H9 (cell line): ENCODE measurements around the gene CXCL13. TPM values are rescaled to one million over a fixed set of nuclear protein-coding genes. Genes with fewer than 3 reads are reported as not detected.
"Not testable (repeated sequence)": the region's sequence is repeated elsewhere in the genome, so short reads cannot be mapped to it uniquely, and the experiment has no call there.

Experiments used
- DNase-seq: peaks from one replicate; pipeline ENCODE4 v3.0.0-alpha.2; 2017
- H2AFZ ChIP-seq: one replicate; pipeline ENCODE4 v1.6.1; 2013; ENCODE audit warnings: mild to moderate bottlenecking, low read length, control low read depth, moderate library complexity
- H2AK5ac ChIP-seq: 2 replicates; pipeline ENCODE4 v1.6.1; 2013; ENCODE audit warnings: low read length, control low read depth, mixed read lengths; ENCODE audit not compliant: insufficient read length
- H2BK120ac ChIP-seq: one replicate; pipeline ENCODE4 v1.6.1; 2013; ENCODE audit warnings: low read depth, mild to moderate bottlenecking, low read length, control low read depth, inconsistent platforms; ENCODE audit not compliant: poor library complexity, severe bottlenecking
- H2BK12ac ChIP-seq: 2 replicates; pipeline ENCODE4 v1.6.1; 2013; ENCODE audit warnings: low read length, control low read depth, mixed read lengths, low read depth; ENCODE audit not compliant: insufficient read length
- H2BK15ac ChIP-seq: 2 replicates; pipeline ENCODE4 v1.6.1; 2013; ENCODE audit warnings: low read depth, low read length, control low read depth
- H2BK20ac ChIP-seq: one replicate; pipeline ENCODE4 v1.6.1; 2013; ENCODE audit warnings: low read depth, mild to moderate bottlenecking, low read length, control low read depth, inconsistent platforms; ENCODE audit not compliant: poor library complexity, severe bottlenecking
- H2BK5ac ChIP-seq: 2 replicates; pipeline ENCODE4 v1.6.1; 2013; ENCODE audit warnings: low read length, control low read depth, mixed read lengths; ENCODE audit not compliant: insufficient read length
- H3K14ac ChIP-seq: 2 replicates; pipeline ENCODE4 v1.6.1; 2013; ENCODE audit warnings: low read length, control low read depth; ENCODE audit not compliant: insufficient read depth
- H3K18ac ChIP-seq: 2 replicates; pipeline ENCODE4 v1.6.1; 2013; ENCODE audit warnings: low read depth, mild to moderate bottlenecking, mixed read lengths, low read length, control low read depth; ENCODE audit not compliant: insufficient read length
- H3K23ac ChIP-seq: 2 replicates; pipeline ENCODE4 v1.6.1; 2013; ENCODE audit warnings: low read length, control low read depth, mixed read lengths, low read depth; ENCODE audit not compliant: insufficient read length
- H3K23me2 ChIP-seq: 2 replicates; pipeline ENCODE4 v1.6.1; 2013; ENCODE audit warnings: low read depth, mild to moderate bottlenecking, mixed read lengths, low read length, control low read depth; ENCODE audit not compliant: insufficient read length, poor library complexity, severe bottlenecking
- H3K27ac ChIP-seq: 2 replicates; pipeline ENCODE4 v1.5.1; 2013; ENCODE audit warnings: low read length, control low read depth, mixed read lengths, low read depth; ENCODE audit not compliant: insufficient read length
- H3K27me3 ChIP-seq: 2 replicates; pipeline ENCODE4 v1.6.1; 2013; ENCODE audit warnings: low read length, control low read depth, inconsistent platforms; ENCODE audit not compliant: insufficient read depth
- H3K4ac ChIP-seq: 2 replicates; pipeline ENCODE4 v1.6.1; 2013; ENCODE audit warnings: low read depth, mild to moderate bottlenecking, control low read depth, inconsistent platforms, low read length, moderate library complexity
- H3K4me1 ChIP-seq: 2 replicates; pipeline ENCODE4 v1.6.1; 2013; ENCODE audit warnings: low read length, control low read depth, inconsistent platforms; ENCODE audit not compliant: insufficient read depth
- H3K4me2 ChIP-seq: 2 replicates; pipeline ENCODE4 v1.6.1; 2013; ENCODE audit warnings: low read length, control low read depth, mixed read lengths; ENCODE audit not compliant: insufficient read length, insufficient read depth
- H3K56ac ChIP-seq: 2 replicates; pipeline ENCODE4 v1.6.1; 2013; ENCODE audit warnings: low read depth, mild to moderate bottlenecking, mixed read lengths, low read length, control low read depth; ENCODE audit not compliant: insufficient read length
- H3K79me1 ChIP-seq: 2 replicates; pipeline ENCODE4 v1.6.1; 2013; ENCODE audit warnings: low read depth, mild to moderate bottlenecking, moderate library complexity, low read length, control low read depth, inconsistent platforms; ENCODE audit not compliant: insufficient read depth, poor library complexity, severe bottlenecking
- H3K79me2 ChIP-seq: 2 replicates; pipeline ENCODE4 v1.6.1; 2013; ENCODE audit warnings: low read length, control low read depth, inconsistent platforms; ENCODE audit not compliant: insufficient read depth
- H3K9ac ChIP-seq: 2 replicates; pipeline ENCODE4 v1.6.1; 2013; ENCODE audit warnings: low read length, control low read depth, mixed read lengths; ENCODE audit not compliant: insufficient read length; ENCODE audit errors: extremely low read depth
- H3K9me3 ChIP-seq: one replicate; pipeline ENCODE4 v1.6.1; 2013; ENCODE audit warnings: low read depth, low read length, inconsistent platforms; ENCODE audit not compliant: control insufficient read depth
- H3T11ph ChIP-seq: one replicate; pipeline ENCODE4 v1.6.1; 2013; ENCODE audit warnings: mild to moderate bottlenecking, low read length, control low read depth, inconsistent platforms
- H4K20me1 ChIP-seq: one replicate; pipeline ENCODE4 v1.6.1; 2013; ENCODE audit not compliant: control insufficient read depth, insufficient read length, insufficient read depth
- H4K5ac ChIP-seq: 2 replicates; pipeline ENCODE4 v1.6.1; 2013; ENCODE audit warnings: low read depth, mild to moderate bottlenecking, mixed read lengths, low read length, control low read depth; ENCODE audit not compliant: insufficient read length
- H4K8ac ChIP-seq: replicated peaks from 2 replicates; pipeline ENCODE4 v1.6.1; 2013; ENCODE audit warnings: low read length, control low read depth, mixed read lengths, low read depth; ENCODE audit not compliant: insufficient read length
- H4K91ac ChIP-seq: 2 replicates; pipeline ENCODE4 v1.6.1; 2013; ENCODE audit warnings: low read depth, mild to moderate bottlenecking, moderate library complexity, mixed read lengths, low read length, control low read depth; ENCODE audit not compliant: insufficient read length
- H3K27ac Mint-ChIP-seq, 3 experiments: 2 replicates in 2 of 3; 3 replicates in 1 of 3; pipeline ENCODE4 v1.8.0; 2020 to 2021; ENCODE audit warnings: mixed read lengths in 3 of 3, mild to moderate bottlenecking in 1 of 3, moderate library complexity in 1 of 3
- H3K27me3 Mint-ChIP-seq: 2 replicates; pipeline ENCODE4 v1.8.0; 2021; ENCODE audit warnings: low read depth, mild to moderate bottlenecking, moderate library complexity, mixed read lengths
- H3K36me3 Mint-ChIP-seq, 3 experiments: 2 replicates in 2 of 3; 3 replicates in 1 of 3; pipeline ENCODE4 v1.8.0; 2020 to 2021; ENCODE audit warnings: low read depth in 3 of 3, mixed read lengths in 3 of 3; ENCODE audit not compliant: insufficient read depth in 1 of 3
- H3K4me1 Mint-ChIP-seq, 2 experiments: 2 replicates each; pipeline ENCODE4 v1.8.0; 2020; ENCODE audit warnings: mixed read lengths in 2 of 2
- H3K4me3 Mint-ChIP-seq, 2 experiments: 2 replicates in 1 of 2; 3 replicates in 1 of 2; pipeline ENCODE4 v1.8.0; 2020 to 2021; ENCODE audit warnings: mild to moderate bottlenecking in 2 of 2, mixed read lengths in 2 of 2, moderate library complexity in 1 of 2
- H3K9me3 Mint-ChIP-seq, 2 experiments: 2 replicates in 1 of 2; 3 replicates in 1 of 2; pipeline ENCODE4 v1.8.0; 2020; ENCODE audit warnings: mild to moderate bottlenecking in 2 of 2, mixed read lengths in 2 of 2, moderate library complexity in 1 of 2
- WGBS: extraction: QIAGEN DNeasy Blood & Tissue Kit; methylation state at CpG from one replicate; pipeline ENCODE4 v1.1.7; 2013; ENCODE audit warnings: missing lambda C conversion rate, low lambda C conversion rate, mixed read lengths; ENCODE audit not compliant: insufficient read length; ENCODE audit errors: extremely low coverage; 5-methylcytosine and 5-hydroxymethylcytosine counted together
- total RNA-seq: library from RNA; stranded (reverse); gene quantifications from 2 replicates; pipeline ENCODE4 v1.2.1, GENCODE V29; 2021
- TF ChIP-seq, protein P1 (sequence below): fragments of 200-600 bp; sonication (generic); conservative IDR thresholded peaks from 3 replicates; pipeline ENCODE4 v1.8.0; 2021; ENCODE audit warnings: antibody characterized with exemption, mild to moderate bottlenecking

Gene CXCL13
- total RNA-seq, 1 experiment from 2014 or later: not detected

DNA sequence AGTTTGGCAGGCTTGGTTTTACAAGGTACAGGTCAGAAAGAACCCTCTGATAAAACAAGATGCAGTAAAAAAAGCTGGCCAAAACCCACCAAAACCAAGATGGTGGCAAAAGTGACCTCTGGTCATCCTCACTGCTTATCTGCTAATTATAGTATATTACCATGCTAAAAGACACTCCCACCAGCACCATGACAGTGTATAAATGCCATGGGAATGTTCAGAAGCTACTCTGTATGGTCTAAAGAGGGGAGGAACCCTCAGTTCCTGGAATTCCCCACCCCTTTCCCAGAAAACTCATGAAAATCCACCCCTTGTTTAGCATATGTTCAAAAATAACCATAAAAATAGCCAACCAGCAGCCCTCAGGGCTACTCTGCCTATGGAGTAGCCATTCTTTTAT is 38.1 kb upstream of the CXCL13 start:
- H3K9ac ChIP-seq: no peak overlapping the region
- H3K79me2 ChIP-seq: no peaks in the 10 kb centered on the region
- H2BK12ac ChIP-seq: no peak overlapping the region
- no peak overlapping the region for H3K4me2 ChIP-seq
- H3K23me2 ChIP-seq: no peaks in the 10 kb centered on the region
- H2BK120ac ChIP-seq: no peak overlapping the region
- no peak overlapping the region for H3K27ac ChIP-seq
- H3T11ph ChIP-seq: no peak overlapping the region
- H3K9me3 Mint-ChIP-seq: peaks cover 40 to 44% of the 10 kb centered on the region in 2 experiments
- no peak overlapping the region for H3K56ac ChIP-seq
- H3K14ac ChIP-seq: no peak overlapping the region
- no peak overlapping the region for H3K27ac Mint-ChIP-seq
- H2AFZ ChIP-seq: no peak overlapping the region
- no peak overlapping the region for H3K23ac ChIP-seq
- no peak overlapping the region for H2BK20ac ChIP-seq
- H3K36me3 Mint-ChIP-seq: peaks cover 2 to 8% (median 4%) of the 10 kb centered on the region in 3 experiments; a peak in 5 of 7 replicates
- no peaks in the 10 kb centered on the region for H3K79me1 ChIP-seq
- H3K9me3 ChIP-seq: no peaks in the 10 kb centered on the region
- no peaks in the 10 kb centered on the region for H3K4me1 Mint-ChIP-seq
- no peak overlapping the region for H2AK5ac ChIP-seq
- no peak overlapping the region for H4K91ac ChIP-seq
- H3K27me3 ChIP-seq: no peaks in the 10 kb centered on the region
- H3K27me3 Mint-ChIP-seq: peaks cover 2% of the 10 kb centered on the region; the same call in 1 of the 2 replicates
- no peak overlapping the region for H3K4me3 Mint-ChIP-seq
- H4K20me1 ChIP-seq: no peaks in the 10 kb centered on the region
- no peak for DNase-seq
- TF ChIP-seq, protein P1, sequence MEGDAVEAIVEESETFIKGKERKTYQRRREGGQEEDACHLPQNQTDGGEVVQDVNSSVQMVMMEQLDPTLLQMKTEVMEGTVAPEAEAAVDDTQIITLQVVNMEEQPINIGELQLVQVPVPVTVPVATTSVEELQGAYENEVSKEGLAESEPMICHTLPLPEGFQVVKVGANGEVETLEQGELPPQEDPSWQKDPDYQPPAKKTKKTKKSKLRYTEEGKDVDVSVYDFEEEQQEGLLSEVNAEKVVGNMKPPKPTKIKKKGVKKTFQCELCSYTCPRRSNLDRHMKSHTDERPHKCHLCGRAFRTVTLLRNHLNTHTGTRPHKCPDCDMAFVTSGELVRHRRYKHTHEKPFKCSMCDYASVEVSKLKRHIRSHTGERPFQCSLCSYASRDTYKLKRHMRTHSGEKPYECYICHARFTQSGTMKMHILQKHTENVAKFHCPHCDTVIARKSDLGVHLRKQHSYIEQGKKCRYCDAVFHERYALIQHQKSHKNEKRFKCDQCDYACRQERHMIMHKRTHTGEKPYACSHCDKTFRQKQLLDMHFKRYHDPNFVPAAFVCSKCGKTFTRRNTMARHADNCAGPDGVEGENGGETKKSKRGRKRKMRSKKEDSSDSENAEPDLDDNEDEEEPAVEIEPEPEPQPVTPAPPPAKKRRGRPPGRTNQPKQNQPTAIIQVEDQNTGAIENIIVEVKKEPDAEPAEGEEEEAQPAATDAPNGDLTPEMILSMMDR: no peak
- no peak overlapping the region for H3K4ac ChIP-seq
- H2BK15ac ChIP-seq: no peak overlapping the region
- H3K4me1 ChIP-seq: no peaks in the 10 kb centered on the region
- no peak overlapping the region for H3K18ac ChIP-seq
- H4K5ac ChIP-seq: no peak overlapping the region
- H4K8ac ChIP-seq: no peak overlapping the region
- no peak overlapping the region for H2BK5ac ChIP-seq

DNA sequence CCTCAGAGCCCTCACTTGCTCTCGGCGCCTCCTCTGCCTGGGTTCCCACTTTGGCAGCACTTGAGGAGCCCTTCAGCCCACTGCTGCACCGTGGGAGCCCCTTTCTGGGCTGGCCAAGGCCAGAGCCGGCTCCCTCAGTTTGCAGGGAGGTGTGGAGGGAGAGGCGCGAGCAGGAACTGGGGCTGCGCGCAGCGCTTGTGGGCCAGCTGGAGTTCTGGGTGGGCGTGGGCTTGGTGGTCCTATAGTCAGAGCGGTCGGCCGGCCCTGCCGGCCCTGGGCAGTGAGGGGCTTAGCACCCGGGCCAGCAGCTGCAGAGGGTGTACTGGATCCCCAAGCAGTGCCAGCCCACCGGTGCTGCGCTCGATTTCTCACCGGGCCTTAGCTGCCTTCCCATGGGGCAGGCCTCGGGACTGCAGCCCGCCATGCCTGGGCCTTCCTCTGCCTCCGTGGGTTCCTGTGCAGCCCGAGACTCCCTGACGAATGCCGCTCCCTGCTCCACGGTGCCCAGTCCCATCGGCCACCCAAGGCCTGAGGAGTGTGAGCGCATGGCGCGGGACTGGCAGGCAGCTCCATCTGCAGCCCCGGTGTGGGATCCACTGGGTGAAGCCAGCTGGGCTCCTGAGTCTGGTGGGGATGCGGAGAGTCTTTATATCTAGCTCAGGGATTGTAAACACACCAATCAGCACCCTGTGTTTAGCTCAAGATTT is 35.0 kb upstream of the CXCL13 start:
- H3K9me3 ChIP-seq, DNase-seq, H3T11ph ChIP-seq, H2BK20ac ChIP-seq, H3K23me2 ChIP-seq, H3K79me2 ChIP-seq, H2AFZ ChIP-seq, H3K27me3 ChIP-seq, H3K4me1 ChIP-seq, H3K27me3 Mint-ChIP-seq, H3K9ac ChIP-seq, H3K14ac ChIP-seq, H3K27ac Mint-ChIP-seq, H4K91ac ChIP-seq, H2AK5ac ChIP-seq, H2BK5ac ChIP-seq, H3K36me3 Mint-ChIP-seq, H3K18ac ChIP-seq, H3K23ac ChIP-seq, H4K8ac ChIP-seq, H4K20me1 ChIP-seq, H2BK12ac ChIP-seq, H2BK120ac ChIP-seq, H3K4ac ChIP-seq, H3K27ac ChIP-seq, H3K4me2 ChIP-seq, H2BK15ac ChIP-seq, H3K79me1 ChIP-seq, H3K4me1 Mint-ChIP-seq, H3K56ac ChIP-seq, H3K4me3 Mint-ChIP-seq, H4K5ac ChIP-seq: not testable (repeated sequence)
- H3K9me3 Mint-ChIP-seq: peaks cover 41 to 42% of the 10 kb centered on the region in 2 experiments
- no CpG with 5 or more reads among the region's 32 CpGs for WGBS
